Measurements from ENCODE around the gene ADARB2.

Gene ADARB2

DNA sequence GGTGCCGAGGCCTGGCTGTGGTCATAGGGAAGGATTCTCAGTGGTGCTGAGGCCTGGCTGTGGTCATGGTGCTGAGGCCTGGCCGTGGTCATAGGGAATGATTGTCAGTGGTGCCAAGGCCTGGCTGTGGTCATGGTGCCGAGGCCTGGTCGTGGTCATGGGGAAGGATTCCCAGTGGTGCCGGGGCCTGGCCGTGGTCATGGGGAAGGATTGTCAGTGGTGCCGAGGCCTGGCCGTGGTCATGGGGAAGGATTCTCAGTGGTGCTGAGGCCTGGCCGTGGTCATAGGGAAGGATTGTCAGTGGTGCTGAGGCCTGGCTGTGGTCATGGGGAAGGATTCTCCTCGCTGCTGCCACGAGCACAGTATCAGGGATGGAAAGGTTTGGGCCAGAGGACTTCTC, 327.3 kb downstream of the ADARB2 start:
- no peak for TF ChIP-seq POLR2AphosphoS5 (IDR thresholded peaks at IDR 0.05; ENCODE audit: low read depth, low read length)
- TF ChIP-seq SIN3A (IDR thresholded peaks at IDR 0.05; ENCODE audit: borderline replicate concordance, insufficient read depth, low read length): no peak
- no peak for TF ChIP-seq TAF1 (IDR thresholded peaks at IDR 0.05; ENCODE audit: borderline replicate concordance, insufficient read depth, low read length)
- no peak for TF ChIP-seq FOXP2 (optimal IDR thresholded peaks at IDR 0.05; ENCODE audit: borderline replicate concordance, extremely low read depth, extremely low read length, insufficient read depth)
- TF ChIP-seq, protein P1, sequence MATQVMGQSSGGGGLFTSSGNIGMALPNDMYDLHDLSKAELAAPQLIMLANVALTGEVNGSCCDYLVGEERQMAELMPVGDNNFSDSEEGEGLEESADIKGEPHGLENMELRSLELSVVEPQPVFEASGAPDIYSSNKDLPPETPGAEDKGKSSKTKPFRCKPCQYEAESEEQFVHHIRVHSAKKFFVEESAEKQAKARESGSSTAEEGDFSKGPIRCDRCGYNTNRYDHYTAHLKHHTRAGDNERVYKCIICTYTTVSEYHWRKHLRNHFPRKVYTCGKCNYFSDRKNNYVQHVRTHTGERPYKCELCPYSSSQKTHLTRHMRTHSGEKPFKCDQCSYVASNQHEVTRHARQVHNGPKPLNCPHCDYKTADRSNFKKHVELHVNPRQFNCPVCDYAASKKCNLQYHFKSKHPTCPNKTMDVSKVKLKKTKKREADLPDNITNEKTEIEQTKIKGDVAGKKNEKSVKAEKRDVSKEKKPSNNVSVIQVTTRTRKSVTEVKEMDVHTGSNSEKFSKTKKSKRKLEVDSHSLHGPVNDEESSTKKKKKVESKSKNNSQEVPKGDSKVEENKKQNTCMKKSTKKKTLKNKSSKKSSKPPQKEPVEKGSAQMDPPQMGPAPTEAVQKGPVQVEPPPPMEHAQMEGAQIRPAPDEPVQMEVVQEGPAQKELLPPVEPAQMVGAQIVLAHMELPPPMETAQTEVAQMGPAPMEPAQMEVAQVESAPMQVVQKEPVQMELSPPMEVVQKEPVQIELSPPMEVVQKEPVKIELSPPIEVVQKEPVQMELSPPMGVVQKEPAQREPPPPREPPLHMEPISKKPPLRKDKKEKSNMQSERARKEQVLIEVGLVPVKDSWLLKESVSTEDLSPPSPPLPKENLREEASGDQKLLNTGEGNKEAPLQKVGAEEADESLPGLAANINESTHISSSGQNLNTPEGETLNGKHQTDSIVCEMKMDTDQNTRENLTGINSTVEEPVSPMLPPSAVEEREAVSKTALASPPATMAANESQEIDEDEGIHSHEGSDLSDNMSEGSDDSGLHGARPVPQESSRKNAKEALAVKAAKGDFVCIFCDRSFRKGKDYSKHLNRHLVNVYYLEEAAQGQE (IDR thresholded peaks at IDR 0.05; ENCODE audit: insufficient read depth in 1 of 2, low read depth in 2 of 2, low read length in 2 of 2): no peak

GRCh38 chr10:1409392-1409791, 327.9 kb downstream of the ADARB2 start:
- TF ChIP-seq FOXP2 (optimal IDR thresholded peaks at IDR 0.05; ENCODE audit: borderline replicate concordance, extremely low read depth, extremely low read length, insufficient read depth) (no peak), SIN3A (IDR thresholded peaks at IDR 0.05; ENCODE audit: borderline replicate concordance, insufficient read depth, low read length) (no peak), POLR2AphosphoS5 (IDR thresholded peaks at IDR 0.05; ENCODE audit: low read depth, low read length) (no peak), TAF1 (IDR thresholded peaks at IDR 0.05; ENCODE audit: borderline replicate concordance, insufficient read depth, low read length) (no peak)
- TF ChIP-seq, protein P1 (IDR thresholded peaks at IDR 0.05; ENCODE audit: insufficient read depth in 1 of 2, low read depth in 2 of 2, low read length in 2 of 2): no peak

GRCh38 chr10:1408651-1409367, 328.5 kb downstream of the ADARB2 start:
- TF ChIP-seq FOXP2 (optimal IDR thresholded peaks at IDR 0.05; ENCODE audit: borderline replicate concordance, extremely low read depth, extremely low read length, insufficient read depth): no peak

- TF ChIP-seq FOXP2 (optimal IDR thresholded peaks at IDR 0.05; ENCODE audit: borderline replicate concordance, extremely low read depth, extremely low read length, insufficient read depth) (no peak), SIN3A (IDR thresholded peaks at IDR 0.05; ENCODE audit: borderline replicate concordance, insufficient read depth, low read length) (no peak), TAF1 (IDR thresholded peaks at IDR 0.05; ENCODE audit: borderline replicate concordance, insufficient read depth, low read length) (no peak), POLR2AphosphoS5 (IDR thresholded peaks at IDR 0.05; ENCODE audit: low read depth, low read length) (no peak)
- TF ChIP-seq, protein P1 (IDR thresholded peaks at IDR 0.05; ENCODE audit: insufficient read depth in 1 of 2, low read depth in 2 of 2, low read length in 2 of 2): no peak
These were observed 330.1 kb downstream of the ADARB2 start for GRCh38 chr10:1406967-1407945.

DNA sequence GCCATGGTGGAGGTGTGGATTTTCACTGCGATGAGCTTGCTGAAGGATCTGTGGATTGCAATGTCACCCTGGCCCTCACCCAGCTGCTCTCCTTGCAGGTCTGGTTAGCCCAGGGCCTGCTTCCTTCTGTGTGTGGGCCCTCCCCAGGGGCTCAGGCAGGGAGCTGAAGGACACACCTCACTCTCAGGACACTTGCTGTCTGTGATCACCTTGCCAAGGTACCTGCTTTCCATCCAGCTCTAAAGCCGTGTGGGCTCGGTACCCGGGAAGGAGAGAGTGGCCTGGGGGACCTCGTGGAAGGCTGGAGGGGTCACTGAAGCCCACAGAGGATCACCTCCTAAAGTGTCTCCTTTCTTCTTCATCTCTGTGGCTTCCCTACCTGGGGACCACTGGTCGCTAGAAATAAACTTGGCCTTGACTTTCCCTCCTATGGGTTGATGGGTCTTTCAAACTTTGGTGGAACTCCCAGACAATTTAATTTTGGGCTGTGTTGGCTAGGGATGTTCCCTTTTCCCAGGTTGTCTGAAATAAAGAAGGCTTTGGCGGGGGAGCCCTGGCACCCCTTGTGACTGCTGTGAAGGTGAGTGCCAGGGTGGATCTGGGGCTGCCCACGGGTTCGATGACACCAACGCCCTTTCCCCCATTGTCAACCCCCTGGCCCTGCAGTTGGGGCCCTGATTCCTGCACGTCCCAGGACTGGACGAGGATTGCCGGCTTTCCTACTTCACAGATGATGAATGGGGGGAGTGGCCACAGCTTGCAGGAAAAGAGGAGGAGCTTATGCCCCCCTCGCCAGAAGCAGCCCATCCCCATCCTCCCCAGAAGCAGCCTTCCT, 331.0 kb downstream of the ADARB2 start:
- TF ChIP-seq, protein P1 (IDR thresholded peaks at IDR 0.05; ENCODE audit: insufficient read depth in 1 of 2, low read depth in 2 of 2, low read length in 2 of 2): no peak
- no peak for TF ChIP-seq FOXP2 (optimal IDR thresholded peaks at IDR 0.05; ENCODE audit: borderline replicate concordance, extremely low read depth, extremely low read length, insufficient read depth)
- no peak for TF ChIP-seq TAF1 (IDR thresholded peaks at IDR 0.05; ENCODE audit: borderline replicate concordance, insufficient read depth, low read length)
- TF ChIP-seq SIN3A (IDR thresholded peaks at IDR 0.05; ENCODE audit: borderline replicate concordance, insufficient read depth, low read length): no peak
- TF ChIP-seq POLR2AphosphoS5 (IDR thresholded peaks at IDR 0.05; ENCODE audit: low read depth, low read length): no peak
